ENCODE data around the gene BPIFB6.

The BPIFB6 gene

DNA sequence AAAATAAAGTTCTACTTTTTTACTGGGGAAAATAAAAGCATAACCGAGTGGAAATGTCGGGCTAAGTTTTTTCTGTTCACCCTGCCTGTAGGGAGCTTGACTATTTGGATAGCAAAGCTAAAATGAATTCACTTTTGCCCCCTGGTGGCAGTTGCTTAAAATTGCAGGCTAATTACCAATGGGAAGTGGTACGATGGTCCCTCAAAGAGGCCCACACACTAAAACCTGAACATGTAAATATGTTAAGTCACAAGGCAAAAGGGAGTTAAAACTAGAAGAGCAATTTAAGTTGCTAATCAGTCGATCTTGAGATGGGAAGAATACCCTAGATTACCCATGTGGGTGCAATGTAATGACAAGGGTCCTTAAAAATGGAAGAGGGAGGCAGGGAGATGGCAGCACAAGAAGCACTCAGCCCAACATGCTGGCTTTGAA is 26.3 kb upstream of the BPIFB6 start:
- Histone ChIP-seq H3K4me3 (ENCODE audit: low read depth, low read length) (no peak overlapping the region), H3K27me3 (ENCODE audit: insufficient read depth, low read depth, severe bottlenecking) (no peaks in the 10 kb centered on the region), H3K9me3 (ENCODE audit: severe bottlenecking) (peaks cover 5% of the 10 kb centered on the region), H3K27ac (no peak overlapping the region), H3K36me3 (no peaks in the 10 kb centered on the region)
- TF ChIP-seq, protein P1, sequence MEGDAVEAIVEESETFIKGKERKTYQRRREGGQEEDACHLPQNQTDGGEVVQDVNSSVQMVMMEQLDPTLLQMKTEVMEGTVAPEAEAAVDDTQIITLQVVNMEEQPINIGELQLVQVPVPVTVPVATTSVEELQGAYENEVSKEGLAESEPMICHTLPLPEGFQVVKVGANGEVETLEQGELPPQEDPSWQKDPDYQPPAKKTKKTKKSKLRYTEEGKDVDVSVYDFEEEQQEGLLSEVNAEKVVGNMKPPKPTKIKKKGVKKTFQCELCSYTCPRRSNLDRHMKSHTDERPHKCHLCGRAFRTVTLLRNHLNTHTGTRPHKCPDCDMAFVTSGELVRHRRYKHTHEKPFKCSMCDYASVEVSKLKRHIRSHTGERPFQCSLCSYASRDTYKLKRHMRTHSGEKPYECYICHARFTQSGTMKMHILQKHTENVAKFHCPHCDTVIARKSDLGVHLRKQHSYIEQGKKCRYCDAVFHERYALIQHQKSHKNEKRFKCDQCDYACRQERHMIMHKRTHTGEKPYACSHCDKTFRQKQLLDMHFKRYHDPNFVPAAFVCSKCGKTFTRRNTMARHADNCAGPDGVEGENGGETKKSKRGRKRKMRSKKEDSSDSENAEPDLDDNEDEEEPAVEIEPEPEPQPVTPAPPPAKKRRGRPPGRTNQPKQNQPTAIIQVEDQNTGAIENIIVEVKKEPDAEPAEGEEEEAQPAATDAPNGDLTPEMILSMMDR (IDR thresholded peaks at IDR 0.05; ENCODE audit: low read depth, low read length): peak; percentile 54
- no peak for DNase-seq

DNA sequence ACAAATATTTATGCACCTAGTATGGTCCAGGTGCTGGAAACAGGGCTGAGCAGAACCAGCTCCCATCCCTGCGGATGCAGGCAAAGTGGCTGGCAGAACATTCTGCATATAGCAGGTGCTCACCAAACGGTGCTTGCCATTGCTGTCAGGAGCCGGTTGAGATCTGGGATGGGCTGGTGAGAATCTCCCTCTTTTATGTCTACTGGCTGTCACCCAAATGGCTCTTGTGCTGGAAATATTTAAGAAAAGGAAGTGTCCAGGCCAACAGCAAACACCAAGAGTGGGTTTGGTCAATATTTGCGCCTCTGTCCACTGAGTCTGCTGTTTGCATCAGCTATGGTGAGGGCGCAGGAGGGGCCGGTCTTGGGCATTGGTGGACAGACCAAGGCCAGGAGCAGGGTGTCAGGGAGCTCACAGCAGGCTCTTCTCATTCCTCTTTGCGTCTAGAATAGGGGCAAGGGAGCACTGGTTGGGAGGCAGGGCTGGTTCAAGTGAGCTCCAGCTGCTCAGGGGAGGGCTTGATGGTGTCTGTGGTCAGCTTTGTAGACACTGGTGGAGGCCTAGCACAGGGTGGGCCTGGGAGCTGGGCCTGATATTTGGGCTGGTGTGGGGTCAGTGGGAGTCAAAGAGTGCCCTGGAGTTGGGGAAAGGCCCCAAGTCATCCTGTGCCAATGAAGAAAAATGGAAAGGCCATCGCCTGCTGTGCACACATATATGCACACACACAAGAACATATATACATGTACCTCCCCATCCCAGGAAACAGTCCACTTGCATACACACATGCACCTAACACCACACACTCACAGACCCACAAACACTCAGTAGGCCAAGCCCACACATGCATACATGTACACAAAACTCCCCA is 25.3 kb upstream of the BPIFB6 start:
- TF ChIP-seq, protein P1 (IDR thresholded peaks at IDR 0.05; ENCODE audit: low read depth, low read length): no peak
- Histone ChIP-seq H3K27me3 (ENCODE audit: insufficient read depth, low read depth, severe bottlenecking) (no peaks in the 10 kb centered on the region), H3K36me3 (no peaks in the 10 kb centered on the region), H3K27ac (no peak overlapping the region), H3K4me3 (ENCODE audit: low read depth, low read length) (no peak overlapping the region), H3K9me3 (ENCODE audit: severe bottlenecking) (peaks cover 5% of the 10 kb centered on the region)
- no peak for DNase-seq

DNA sequence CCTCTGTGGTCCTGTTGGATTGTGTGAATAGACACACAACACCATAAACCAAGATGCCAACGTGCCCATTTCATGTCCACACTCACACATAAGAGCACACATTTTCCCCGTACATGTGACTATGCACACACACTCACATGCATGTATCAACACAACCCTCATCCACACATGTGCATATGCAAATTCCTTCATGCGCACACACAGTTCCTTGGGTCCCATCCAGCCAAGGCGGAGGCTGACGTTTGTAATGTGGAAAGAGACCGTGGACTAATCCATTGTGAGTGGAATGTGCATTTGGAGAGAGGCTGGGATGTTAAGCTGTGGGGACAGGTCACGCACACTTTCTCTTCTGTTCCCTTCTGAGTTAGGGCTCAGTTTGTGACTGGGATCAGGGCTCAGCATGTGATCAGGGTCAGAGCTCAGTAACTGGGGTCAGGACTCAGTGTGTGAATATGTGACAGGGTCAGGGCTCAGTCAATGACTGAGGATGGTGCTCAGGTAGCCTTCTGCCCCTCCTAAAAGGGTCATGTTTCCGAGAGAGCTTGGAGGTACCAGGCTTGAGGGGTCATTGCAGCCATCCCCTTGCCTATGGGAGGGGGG is 24.6 kb upstream of the BPIFB6 start:
- H3K4me3 ChIP-seq (ENCODE audit: low read depth, low read length): no peak overlapping the region
- peaks cover 5% of the 10 kb centered on the region for H3K9me3 ChIP-seq (ENCODE audit: severe bottlenecking)
- TF ChIP-seq, protein P1 (IDR thresholded peaks at IDR 0.05; ENCODE audit: low read depth, low read length): no peak
- H3K36me3 ChIP-seq: no peaks in the 10 kb centered on the region
- H3K27ac ChIP-seq: no peak overlapping the region
- no peak for DNase-seq
- H3K27me3 ChIP-seq (ENCODE audit: insufficient read depth, low read depth, severe bottlenecking): no peaks in the 10 kb centered on the region

DNA sequence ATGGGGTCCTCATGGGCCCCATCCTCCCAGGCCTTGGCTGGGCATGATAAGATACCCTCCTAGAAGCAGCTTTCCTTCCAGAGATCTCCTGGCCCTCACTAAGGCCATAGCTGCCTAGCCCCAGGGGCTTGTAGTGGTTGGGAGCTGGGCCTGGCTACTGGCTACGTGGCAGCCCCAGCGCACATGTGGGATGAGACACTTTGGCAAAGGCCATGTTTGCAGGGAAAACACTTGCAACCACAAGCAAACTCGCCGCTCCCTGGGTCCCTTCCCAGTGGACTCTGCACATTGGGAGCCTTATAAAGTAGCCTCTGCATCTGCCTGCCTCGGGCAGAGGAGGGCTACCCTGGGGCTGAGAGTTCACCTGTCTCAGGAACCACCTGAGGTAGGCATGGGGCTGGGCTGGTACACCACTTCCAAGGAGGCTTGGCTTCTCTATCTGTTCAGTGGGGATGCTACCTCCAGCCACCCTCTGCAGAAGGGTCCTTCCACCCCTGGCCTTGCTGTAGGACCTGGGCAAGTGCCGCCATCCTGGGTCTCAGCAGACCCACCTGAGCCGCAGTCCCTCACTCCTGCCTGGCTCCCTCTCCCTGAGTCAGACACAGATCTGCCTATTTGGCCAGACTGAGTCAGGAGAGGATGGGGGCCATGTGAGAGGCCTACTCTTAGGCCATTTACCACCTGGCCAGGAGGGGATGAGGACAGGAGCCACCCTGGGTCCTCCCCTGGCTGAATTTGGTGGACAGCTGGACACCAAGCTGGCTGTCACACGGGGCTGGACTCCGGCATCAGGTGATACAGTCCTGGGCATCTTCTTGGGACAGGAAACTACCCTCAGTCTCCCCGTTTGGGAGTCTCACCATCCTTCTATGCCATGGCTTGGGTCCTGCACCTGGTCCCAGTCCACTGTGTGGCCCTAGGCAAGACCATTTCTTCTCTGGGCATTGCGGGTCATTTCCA is 23.8 kb upstream of the BPIFB6 start, which contains the start of gene BPIFB2:
Gene BPIFB2, plus strand, starts transcription at position 329 of the 960 bp plus-strand sequence. CDS start 871 bp downstream, outside the sequence.
- Histone ChIP-seq H3K27me3 (ENCODE audit: insufficient read depth, low read depth, severe bottlenecking) (no peaks in the 10 kb centered on the region), H3K4me3 (ENCODE audit: low read depth, low read length) (no peak within 1 kb of the TSS), H3K27ac (no peak within 1 kb of the TSS), H3K36me3 (no peaks in the 10 kb centered on the region), H3K9me3 (ENCODE audit: severe bottlenecking) (peaks cover 5% of the 10 kb centered on the region)
- TF ChIP-seq, protein P1 (IDR thresholded peaks at IDR 0.05; ENCODE audit: low read depth, low read length): no peak
- DNase-seq: no peak

DNA sequence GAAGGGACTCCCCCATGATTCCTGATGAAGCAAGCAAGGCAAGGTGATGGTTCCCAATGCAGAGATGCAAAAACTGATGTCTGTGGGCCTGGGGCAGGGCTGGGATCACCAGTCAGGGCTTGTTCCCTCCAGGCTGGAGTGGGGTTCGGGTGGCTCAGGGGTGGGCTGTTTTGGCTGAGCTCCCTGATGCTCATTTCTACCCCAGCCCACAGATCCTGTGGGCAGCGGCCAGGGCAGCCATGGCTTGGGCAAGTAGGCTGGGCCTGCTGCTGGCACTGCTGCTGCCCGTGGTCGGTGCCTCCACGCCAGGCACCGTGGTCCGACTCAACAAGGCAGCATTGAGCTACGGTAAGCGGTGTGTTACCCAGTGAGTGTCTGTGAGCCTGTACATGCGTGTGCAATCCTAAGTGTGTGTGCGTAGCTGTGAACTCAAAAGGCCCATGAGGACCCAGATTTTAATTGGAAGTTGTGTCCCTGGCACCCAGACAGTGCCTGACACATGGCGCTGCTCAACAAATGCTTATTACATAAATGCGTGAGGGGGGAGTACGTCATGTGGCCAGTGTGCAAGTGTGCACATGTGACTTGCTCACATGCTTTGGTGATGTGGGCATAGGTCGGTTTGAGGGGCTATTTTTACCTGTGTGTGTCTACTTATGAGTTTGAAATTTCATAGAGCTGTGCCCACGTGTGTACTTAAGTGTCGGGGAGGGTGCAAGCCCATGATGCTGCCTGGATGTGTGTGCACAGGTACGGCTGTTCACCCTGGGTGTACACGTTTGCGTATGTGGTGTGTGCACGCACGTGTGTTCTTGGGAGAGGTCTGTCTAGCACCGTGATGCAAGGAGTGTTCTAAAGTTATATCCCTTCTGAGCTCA is 22.9 kb upstream of the BPIFB6 start:
- Histone ChIP-seq H3K27ac (no peak overlapping the region), H3K36me3 (no peaks in the 10 kb centered on the region), H3K9me3 (ENCODE audit: severe bottlenecking) (peaks cover 5% of the 10 kb centered on the region), H3K27me3 (ENCODE audit: insufficient read depth, low read depth, severe bottlenecking) (no peaks in the 10 kb centered on the region), H3K4me3 (ENCODE audit: low read depth, low read length) (no peak overlapping the region)
- TF ChIP-seq, protein P1 (IDR thresholded peaks at IDR 0.05; ENCODE audit: low read depth, low read length): no peak
- DNase-seq: no peak

All from WERI-Rb-1 (cell line).